NT2/D1 (cell line): ENCODE results near the gene GLB1L.
A peak's percentile ranks its signal among the peaks of the same experiment; 100 is the strongest.

Experiments
- DNase-seq: peaks from one replicate; pipeline ENCODE4 v3.0.0-alpha.2; 2011; ENCODE audit warnings: low read depth, low spot score
- H3K27me3 ChIP-seq: 2 replicates; pipeline ENCODE4 v1.6.0; 2011; ENCODE audit warnings: mild to moderate bottlenecking; ENCODE audit not compliant: insufficient read length, insufficient read depth
- H3K36me3 ChIP-seq: 2 replicates; pipeline ENCODE4 v1.6.1; 2011; ENCODE audit warnings: mild to moderate bottlenecking, low read length, mixed read lengths; ENCODE audit not compliant: insufficient read depth, insufficient read length
- H3K4me1 ChIP-seq: 2 replicates; pipeline ENCODE4 v1.5.1; 2011; ENCODE audit not compliant: insufficient read depth, insufficient read length
- H3K4me3 ChIP-seq: 2 replicates; pipeline ENCODE4 v1.5.1; 2011; ENCODE audit warnings: low read depth; ENCODE audit not compliant: insufficient read length
- H3K9ac ChIP-seq: 2 replicates; pipeline ENCODE4 v1.6.0; 2011; ENCODE audit warnings: low read depth; ENCODE audit not compliant: insufficient read length
- H3K9me3 ChIP-seq: 2 replicates; pipeline ENCODE4 v1.5.1; 2011; ENCODE audit warnings: mild to moderate bottlenecking, low read length; ENCODE audit not compliant: insufficient read depth
- SUZ12 ChIP-seq: IDR thresholded peaks from 2 replicates; pipeline ENCODE4 v1.6.1; 2011; ENCODE audit not compliant: insufficient read length, insufficient read depth; ENCODE audit errors: extremely low read depth
- YY1 ChIP-seq: IDR thresholded peaks from 2 replicates; pipeline ENCODE4 v1.6.1; 2011; ENCODE audit not compliant: insufficient read length, insufficient read depth
- ZNF274 ChIP-seq: IDR thresholded peaks from 2 replicates; pipeline ENCODE4 v1.6.1; 2011; ENCODE audit warnings: mild to moderate bottlenecking, low read depth, low read length

GLB1L gene

DNA sequence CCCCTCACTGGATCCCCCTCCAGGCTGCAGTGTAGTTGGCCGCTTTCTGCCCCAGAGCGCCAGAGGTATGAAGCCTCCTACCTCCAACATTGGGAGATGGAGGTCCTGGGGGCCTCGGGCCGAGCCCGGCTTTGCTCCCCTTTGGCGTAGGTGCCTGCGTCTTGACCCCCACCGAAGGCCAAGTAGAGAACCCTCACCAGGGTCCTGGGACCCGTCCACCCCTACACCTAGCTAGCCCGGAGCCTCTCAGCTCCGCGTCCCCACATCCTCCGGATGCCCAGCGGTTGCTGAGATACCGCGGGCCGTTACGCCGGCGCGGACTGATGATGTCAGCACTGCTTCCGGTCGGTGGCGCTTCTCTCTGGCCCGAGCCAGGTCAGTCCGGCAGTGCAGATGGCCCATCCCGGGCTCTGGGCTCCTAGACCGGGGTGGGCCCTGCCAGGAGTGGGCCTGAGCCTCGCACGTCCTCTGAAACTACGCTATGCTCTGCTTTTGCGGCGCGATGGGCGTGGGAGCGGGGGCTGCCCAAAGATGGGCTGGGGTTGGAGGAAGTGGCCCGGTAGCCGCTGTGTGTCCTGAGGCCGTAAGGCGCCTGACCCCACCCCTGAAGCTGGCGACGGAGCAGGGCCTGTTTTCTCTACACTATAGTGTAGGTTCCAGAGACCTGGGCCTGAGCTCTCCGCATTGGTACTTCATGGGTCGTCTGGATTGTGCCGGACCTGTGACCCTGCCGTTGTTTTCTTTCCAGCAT, at the start of gene GLB1L, which contains the start of gene STK16:
Gene GLB1L, minus strand, starts transcription at position 297 of the 751 bp plus-strand sequence. CDS start 1,871 bp downstream, outside the sequence.
Gene STK16, plus strand, starts transcription at position 332 of the 751 bp plus-strand sequence. CDS start 521 bp downstream, outside the sequence.
- peaks cover 40% of the 10 kb centered on the region for H3K36me3 ChIP-seq
- peak within 1 kb of the TSS; percentile 97 for H3K4me3 ChIP-seq
- no peaks in the 10 kb centered on the region for H3K27me3 ChIP-seq
- peak; percentile 90 for DNase-seq
- TF ChIP-seq YY1 (no peak), ZNF274 (no peak), SUZ12 (no peak)
- peaks cover 14% of the 10 kb centered on the region for H3K4me1 ChIP-seq
- no peaks in the 10 kb centered on the region for H3K9me3 ChIP-seq
- H3K9ac ChIP-seq = peak within 1 kb of the TSS; percentile 98

- Histone ChIP-seq H3K9me3 (peaks cover 35% of the 10 kb centered on the region), H3K36me3 (peaks cover 41% of the 10 kb centered on the region), H3K4me1 (peaks cover 9% of the 10 kb centered on the region), H3K4me3 (peak overlapping the region; percentile 73), H3K9ac (peak overlapping the region; percentile 82), H3K27me3 (peaks cover 12% of the 10 kb centered on the region)
- DNase-seq = peak; percentile 90
- TF ChIP-seq SUZ12 = no peak
Observed at GRCh38 chr2:219294356-219295351, 49.4 kb upstream of the GLB1L start.

DNA sequence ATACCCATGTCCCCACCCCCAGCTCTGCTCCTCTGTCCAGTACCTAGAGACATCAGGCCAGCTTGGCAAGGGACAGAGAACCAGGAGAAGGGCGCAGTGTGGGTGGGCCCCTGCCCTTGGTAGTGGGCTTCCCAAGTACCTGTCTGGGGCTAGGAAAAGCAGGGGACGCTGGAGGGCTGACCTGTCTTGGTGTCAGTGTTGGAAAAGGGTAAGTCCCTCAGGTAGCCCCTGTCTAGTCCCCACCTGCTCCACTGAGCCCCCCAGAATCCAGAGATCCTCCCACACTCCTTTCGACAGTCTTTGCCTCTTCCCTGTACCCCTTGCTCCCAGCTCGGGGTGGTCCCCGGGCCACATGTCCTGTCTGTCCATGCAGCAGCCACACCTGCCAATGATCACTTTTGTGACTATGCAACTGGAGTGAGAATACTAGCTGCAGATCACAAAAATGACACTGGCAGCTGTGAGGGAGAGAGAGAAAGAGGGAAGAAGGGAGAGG, 48.5 kb upstream of the GLB1L start:
- Histone ChIP-seq H3K4me3 (no peak overlapping the region), H3K9me3 (peaks cover 35% of the 10 kb centered on the region), H3K9ac (no peak overlapping the region), H3K4me1 (peaks cover 8% of the 10 kb centered on the region), H3K36me3 (peaks cover 32% of the 10 kb centered on the region), H3K27me3 (peaks cover 4% of the 10 kb centered on the region)
- no peak for DNase-seq
- no peak for TF ChIP-seq YY1
- TF ChIP-seq SUZ12 = no peak

DNA sequence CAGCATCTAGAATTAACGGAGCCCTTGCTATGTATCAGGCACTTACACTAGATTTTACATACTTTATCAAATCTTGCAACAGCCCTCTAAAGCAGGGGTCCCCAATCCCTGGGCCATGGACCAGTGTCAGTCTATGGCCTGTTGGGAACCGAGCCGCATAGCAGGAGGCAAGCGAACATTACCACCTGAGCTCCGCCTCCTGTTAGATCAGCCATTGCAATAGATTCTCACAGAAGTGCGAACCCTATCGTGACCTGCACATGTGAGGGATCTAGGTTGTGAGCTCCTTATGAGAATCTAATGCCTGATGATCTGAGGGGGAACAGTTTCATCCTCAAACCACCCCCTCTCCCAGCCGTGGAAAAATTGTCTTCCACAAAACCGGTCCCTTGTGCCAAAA, 47.4 kb upstream of the GLB1L start:
- Histone ChIP-seq H3K9ac (no peak overlapping the region), H3K27me3 (peaks cover 3% of the 10 kb centered on the region), H3K4me3 (no peak overlapping the region), H3K9me3 (peaks cover 35% of the 10 kb centered on the region), H3K36me3 (peaks cover 30% of the 10 kb centered on the region), H3K4me1 (peaks cover 9% of the 10 kb centered on the region)
- TF ChIP-seq ZNF274 (no peak), SUZ12 (no peak), YY1 (no peak)
- no peak for DNase-seq

DNA sequence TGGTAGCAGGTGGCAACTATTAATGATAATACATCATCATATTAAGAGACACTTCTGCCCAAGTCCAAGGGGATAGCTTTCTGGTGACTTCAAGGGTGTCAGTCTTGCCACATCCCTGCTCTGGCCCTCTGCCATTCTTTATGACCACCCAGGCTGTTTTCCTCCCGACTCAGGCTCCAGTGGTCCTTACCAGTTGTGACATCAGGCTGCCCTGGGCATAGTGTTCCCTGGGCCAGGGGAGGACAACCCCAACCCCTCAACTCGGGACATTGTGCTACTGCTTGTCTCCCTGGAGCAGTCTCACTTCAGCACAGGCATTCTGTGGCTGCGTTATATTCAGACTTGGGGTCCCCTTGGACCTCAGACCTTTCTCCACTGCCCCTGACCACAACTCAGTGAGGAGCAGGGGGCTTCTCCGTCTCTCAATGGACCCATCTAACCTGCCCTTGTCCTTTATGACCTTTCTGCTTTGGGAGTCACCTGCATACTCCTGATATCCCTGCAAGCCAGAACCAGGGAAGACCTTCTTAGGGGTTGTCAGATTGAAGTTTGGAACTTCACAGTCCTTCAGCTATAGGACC, 46.8 kb upstream of the GLB1L start:
- H3K4me1 ChIP-seq = peaks cover 11% of the 10 kb centered on the region
- no peak overlapping the region for H3K9ac ChIP-seq
- peaks cover 35% of the 10 kb centered on the region for H3K9me3 ChIP-seq
- TF ChIP-seq ZNF274 (no peak), SUZ12 (no peak), YY1 (no peak)
- DNase-seq = no peak
- peaks cover 25% of the 10 kb centered on the region for H3K36me3 ChIP-seq
- H3K27me3 ChIP-seq = peaks cover 3% of the 10 kb centered on the region
- no peak overlapping the region for H3K4me3 ChIP-seq

GRCh38 chr2:219291394-219291793, 46.1 kb upstream of the GLB1L start:
- TF ChIP-seq SUZ12 (no peak), ZNF274 (no peak)
- Histone ChIP-seq H3K4me1 (peaks cover 13% of the 10 kb centered on the region), H3K4me3 (no peak overlapping the region), H3K27me3 (peaks cover 3% of the 10 kb centered on the region), H3K9me3 (peaks cover 32% of the 10 kb centered on the region), H3K36me3 (peaks cover 25% of the 10 kb centered on the region), H3K9ac (no peak overlapping the region)
- DNase-seq = no peak
